ENCODE measurements around the gene SNX24.

The SNX24 gene

GRCh38 chr5:122954719-122955118 lies 109.3 kb downstream of the SNX24 start:
- no peaks in the 10 kb centered on the region for H3K27me3 ChIP-seq (ENCODE audit: insufficient read depth, poor library complexity, severe bottlenecking)
- DNase-seq (ENCODE audit: low read depth in 1 of 2, low spot score in 1 of 2): no peak
- no peak overlapping the region for H3K4me3 ChIP-seq (replicated peaks; ENCODE audit: insufficient read depth, low read length)
- H3K27ac ChIP-seq (replicated peaks): no peak overlapping the region
- TF ChIP-seq CTCF (IDR thresholded peaks at IDR 0.05; ENCODE audit: insufficient read depth, low read length) (no peak), SPI1 (IDR thresholded peaks at IDR 0.05; ENCODE audit: borderline replicate concordance, low read depth) (no peak), GABPA (IDR thresholded peaks at IDR 0.05; ENCODE audit: low read depth) (no peak), REST (IDR thresholded peaks at IDR 0.05; ENCODE audit: insufficient replicate concordance, low read depth) (no peak), POLR2AphosphoS5 (IDR thresholded peaks at IDR 0.05; ENCODE audit: low read depth) (no peak)

- no peak for DNase-seq (ENCODE audit: low read depth in 1 of 2, low spot score in 1 of 2)
- Histone ChIP-seq H3K27me3 (ENCODE audit: insufficient read depth, poor library complexity, severe bottlenecking) (no peaks in the 10 kb centered on the region), H3K27ac (replicated peaks) (no peak overlapping the region), H3K4me3 (replicated peaks; ENCODE audit: insufficient read depth, low read length) (no peak overlapping the region)
- TF ChIP-seq REST (IDR thresholded peaks at IDR 0.05; ENCODE audit: insufficient replicate concordance, low read depth) (no peak), CTCF (IDR thresholded peaks at IDR 0.05; ENCODE audit: insufficient read depth, low read length) (no peak), SPI1 (IDR thresholded peaks at IDR 0.05; ENCODE audit: borderline replicate concordance, low read depth) (no peak), POLR2AphosphoS5 (IDR thresholded peaks at IDR 0.05; ENCODE audit: low read depth) (no peak), GABPA (IDR thresholded peaks at IDR 0.05; ENCODE audit: low read depth) (no peak)
Observed at GRCh38 chr5:122957457-122957856, 112.0 kb downstream of the SNX24 start.

GRCh38 chr5:122959740-122960445 lies 114.5 kb downstream of the SNX24 start:
- Histone ChIP-seq H3K27me3 (ENCODE audit: insufficient read depth, poor library complexity, severe bottlenecking) (no peaks in the 10 kb centered on the region), H3K4me3 (replicated peaks; ENCODE audit: insufficient read depth, low read length) (no peak overlapping the region), H3K27ac (replicated peaks) (no peak overlapping the region)
- TF ChIP-seq POLR2AphosphoS5 (IDR thresholded peaks at IDR 0.05; ENCODE audit: low read depth) (no peak), CTCF (IDR thresholded peaks at IDR 0.05; ENCODE audit: insufficient read depth, low read length) (no peak), REST (IDR thresholded peaks at IDR 0.05; ENCODE audit: insufficient replicate concordance, low read depth) (no peak), GABPA (IDR thresholded peaks at IDR 0.05; ENCODE audit: low read depth) (no peak), SPI1 (IDR thresholded peaks at IDR 0.05; ENCODE audit: borderline replicate concordance, low read depth) (no peak)
- DNase-seq (ENCODE audit: low read depth in 1 of 2, low spot score in 1 of 2): no peak

Data from HL-60 (cell line).